Raji (cell line): ENCODE data around the gene PTPN13.

ENCODE experiments used
- POLR2A ChIP-seq: IDR thresholded peaks from 2 replicates; pipeline ENCODE4 v1.6.1; 2011; ENCODE audit warnings: low read depth, low read length, control low read depth; ENCODE audit not compliant: insufficient read depth

The PTPN13 gene

GRCh38 chr4:86775061-86775460, 180.9 kb downstream of the PTPN13 start:
- no peak for TF ChIP-seq POLR2A

- TF ChIP-seq POLR2A, result no peak
Measured at GRCh38 chr4:86778175-86778574, 184.1 kb downstream of the PTPN13 start.

- no peak for TF ChIP-seq POLR2A
Measured at GRCh38 chr4:86788826-86789225, 194.7 kb downstream of the PTPN13 start.

- no peak for TF ChIP-seq POLR2A
Measured at GRCh38 chr4:86791126-86791525, 197.0 kb downstream of the PTPN13 start.

GRCh38 chr4:86809809-86810208, 215.7 kb downstream of the PTPN13 start:
- no peak for TF ChIP-seq POLR2A

- no peak for TF ChIP-seq POLR2A
Measured at GRCh38 chr4:86810847-86811246, 216.7 kb downstream of the PTPN13 start.

GRCh38 chr4:86815653-86816052, 221.5 kb downstream of the PTPN13 start:
- no peak for TF ChIP-seq POLR2A

GRCh38 chr4:86816501-86817273, 222.6 kb downstream of the PTPN13 start:
- no peak for TF ChIP-seq POLR2A

- TF ChIP-seq POLR2A, result no peak
Measured at GRCh38 chr4:86818211-86818610, 224.1 kb downstream of the PTPN13 start.

GRCh38 chr4:86818841-86819240, 224.7 kb downstream of the PTPN13 start:
- TF ChIP-seq POLR2A, result no peak

GRCh38 chr4:86819561-86819960, 225.4 kb downstream of the PTPN13 start:
- no peak for TF ChIP-seq POLR2A

- TF ChIP-seq POLR2A, result no peak
Measured at GRCh38 chr4:86821151-86821550, 227.0 kb downstream of the PTPN13 start.

- no peak for TF ChIP-seq POLR2A
Measured at GRCh38 chr4:86822136-86822535, 228.0 kb downstream of the PTPN13 start.

- no peak for TF ChIP-seq POLR2A
Measured at GRCh38 chr4:86825511-86825910, 231.4 kb downstream of the PTPN13 start.

GRCh38 chr4:86831262-86832130, 237.4 kb downstream of the PTPN13 start:
- TF ChIP-seq POLR2A, result no peak

GRCh38 chr4:86833615-86834014, 239.5 kb downstream of the PTPN13 start:
- no peak for TF ChIP-seq POLR2A
